OCI-LY7 (cell line): ENCODE results near the gene SLC9A9. TPM values are rescaled to one million over a fixed set of nuclear protein-coding genes. Genes with fewer than 3 reads are reported as not detected.
A peak's percentile ranks its signal among the peaks of the same experiment; 100 is the strongest.

Source experiments
- BruUV-seq: library from RNA; stranded (reverse); fragments of 400-500 nt; replicated peaks from 2 replicates; lab custom pipeline; 2021; lab: Mats Ljungman, UMichigan
- CTCF ChIA-PET: fragments of 300-600 bp; sonication (Branson Sonifier 250); formaldehyde crosslinking; loops from one replicate; lab custom pipeline; 2022; ENCODE audit warnings: antibody characterized with exemption; ENCODE audit not compliant: unreplicated experiment; lab: Charles Lee
- POLR2A ChIA-PET: fragments of 300-600 bp; sonication (Branson Sonifier 250); formaldehyde crosslinking; loops from one replicate; lab custom pipeline; 2022; ENCODE audit warnings: antibody characterized with exemption; lab: Charles Lee
- DNase-seq: peaks from one replicate; pipeline ENCODE4 v3.0.0-alpha.2; 2015; ENCODE audit warnings: low spot score
- H2AFZ ChIP-seq: fragments of 200-600 bp; sonication (generic), shearing (Covaris generic); 2 replicates; pipeline ENCODE4 v1.6.1; 2014; ENCODE audit warnings: mild to moderate bottlenecking, antibody characterized with exemption, low read length, moderate library complexity
- H3K27ac ChIP-seq: fragments of 200-600 bp; sonication (generic); 2 replicates; pipeline ENCODE4 v1.5.1; 2014; ENCODE audit warnings: mixed run types, low read depth, mild to moderate bottlenecking, moderate library complexity, low read length, inconsistent platforms; ENCODE audit not compliant: poor library complexity, severe bottlenecking
- H3K36me3 ChIP-seq: fragments of 200-600 bp; sonication (generic); 2 replicates; pipeline ENCODE4 v1.6.1; 2014; ENCODE audit warnings: mild to moderate bottlenecking, antibody characterized with exemption, low read length, moderate library complexity, mixed read lengths; ENCODE audit not compliant: insufficient read depth
- H3K4me1 ChIP-seq: fragments of 200-600 bp; sonication (generic); 2 replicates; pipeline ENCODE4 v1.5.1; 2014; ENCODE audit warnings: mild to moderate bottlenecking, low read length; ENCODE audit not compliant: insufficient read depth, poor library complexity, severe bottlenecking
- H3K4me2 ChIP-seq: fragments of 200-600 bp; sonication (generic); 2 replicates; pipeline ENCODE4 v1.6.1; 2014; ENCODE audit warnings: mild to moderate bottlenecking, low read length
- H3K4me3 ChIP-seq: fragments of 200-600 bp; sonication (generic); 2 replicates; pipeline ENCODE4 v1.5.1; 2014; ENCODE audit warnings: mild to moderate bottlenecking, low read depth, low read length; ENCODE audit not compliant: poor library complexity, severe bottlenecking
- H3K79me2 ChIP-seq: fragments of 200-600 bp; sonication (generic); 2 replicates; pipeline ENCODE4 v1.6.1; 2016; ENCODE audit warnings: low read depth, mild to moderate bottlenecking, low read length, moderate library complexity, mixed read lengths; ENCODE audit not compliant: insufficient read depth
- H3K9me2 ChIP-seq: fragments of 200-600 bp; sonication (generic); 2 replicates; pipeline ENCODE4 v1.6.1; 2016; ENCODE audit warnings: mild to moderate bottlenecking, low read length, mixed read lengths; ENCODE audit not compliant: insufficient read depth
- H3K9me3 ChIP-seq: fragments of 200-600 bp; sonication (generic); 2 replicates; pipeline ENCODE4 v1.6.1; 2014; ENCODE audit warnings: mild to moderate bottlenecking, mixed run types, low read length, mixed read lengths
- H4K20me1 ChIP-seq: fragments of 200-600 bp; sonication (generic); 2 replicates; pipeline ENCODE4 v1.6.1; 2014; ENCODE audit warnings: mild to moderate bottlenecking, antibody characterized with exemption, low read length, moderate library complexity, mixed read lengths; ENCODE audit not compliant: insufficient read depth
- CTCF ChIP-seq: fragments of 200-600 bp; sonication (generic); conservative IDR thresholded peaks from 2 replicates; pipeline ENCODE4 v1.5.1; 2014; ENCODE audit warnings: mild to moderate bottlenecking, antibody characterized with exemption, low read length, moderate library complexity, mixed read lengths
- EZH2phosphoT487 ChIP-seq: fragments of 200-600 bp; sonication (generic); IDR thresholded peaks from 2 replicates; pipeline ENCODE4 v1.6.1; 2018; ENCODE audit warnings: low read depth, borderline replicate concordance, mild to moderate bottlenecking, mixed run types, antibody characterized with exemption, low read length, moderate library complexity, mixed read lengths
- intact Hi-C: fragments of 100-400 bp; cut with micrococcal nuclease; formaldehyde crosslinking; loops from one replicate; pipeline ENCODE4 v1.10.0; 2022; ENCODE audit not compliant: unreplicated experiment
- total RNA-seq, 2 experiments: library from RNA; depleted of rRNA in 1 of 2; stranded (reverse); fragments of >200 nt in 1 of 2; shearing (Covaris generic) in 1 of 2; gene quantifications; 2 replicates each; pipeline ENCODE4 v1.2.3, GENCODE V29; 2014 to 2022

The SLC9A9 gene
- total RNA-seq, 2 experiments from 2014 or later: 9.3 to 14.8 TPM

- no TSS peak for BruUV-seq
- H3K36me3 ChIP-seq: no peaks in the 10 kb centered on the region
- H3K9me2 ChIP-seq: no peaks in the 10 kb centered on the region
- H3K4me1 ChIP-seq: peaks cover 39% of the 10 kb centered on the region
- no peak overlapping the region for H3K4me3 ChIP-seq
- POLR2A ChIA-PET: interaction anchor here (0.6 to 1.2 kb wide), 3 partner anchors 9 to 209 kb away, joined by 3 to 4 read pairs (median 3); no protein-coding TSS in a partner anchor
- no peaks in the 10 kb centered on the region; the same call in 1 of the 2 replicates for H3K9me3 ChIP-seq
- CTCF ChIA-PET: no interaction called here
- TF ChIP-seq EZH2phosphoT487 (no peak), CTCF (no peak)
- intact Hi-C loops: no loop called here
- DNase-seq: no peak
- H4K20me1 ChIP-seq: no peaks in the 10 kb centered on the region
- no peak overlapping the region for H3K4me2 ChIP-seq
- H2AFZ ChIP-seq: no peak overlapping the region
- no peaks in the 10 kb centered on the region for H3K79me2 ChIP-seq
- no peak overlapping the region for H3K27ac ChIP-seq
These were observed 625.3 kb downstream of the SLC9A9 start for GRCh38 chr3:143222981-143223380.

- ChIA-PET CTCF (no interaction called here), POLR2A (interaction anchor here (0.9 to 1.2 kb wide), 2 partner anchors 9 to 33 kb away, joined by 3 read pairs; no protein-coding TSS in a partner anchor)
- Histone ChIP-seq H3K9me3 (no peaks in the 10 kb centered on the region; the same call in 1 of the 2 replicates), H3K4me1 (peaks cover 44% of the 10 kb centered on the region), H3K79me2 (no peaks in the 10 kb centered on the region), H2AFZ (no peak overlapping the region), H3K4me2 (no peak overlapping the region), H3K9me2 (no peaks in the 10 kb centered on the region), H3K36me3 (no peaks in the 10 kb centered on the region), H3K4me3 (no peak overlapping the region), H3K27ac (no peak overlapping the region), H4K20me1 (no peaks in the 10 kb centered on the region)
- no peak for TF ChIP-seq CTCF
- TF ChIP-seq EZH2phosphoT487: no peak
- no peak for DNase-seq
- no TSS peak for BruUV-seq
- intact Hi-C loops: no loop called here
These were observed 625.8 kb downstream of the SLC9A9 start for GRCh38 chr3:143222505-143222904.

DNA sequence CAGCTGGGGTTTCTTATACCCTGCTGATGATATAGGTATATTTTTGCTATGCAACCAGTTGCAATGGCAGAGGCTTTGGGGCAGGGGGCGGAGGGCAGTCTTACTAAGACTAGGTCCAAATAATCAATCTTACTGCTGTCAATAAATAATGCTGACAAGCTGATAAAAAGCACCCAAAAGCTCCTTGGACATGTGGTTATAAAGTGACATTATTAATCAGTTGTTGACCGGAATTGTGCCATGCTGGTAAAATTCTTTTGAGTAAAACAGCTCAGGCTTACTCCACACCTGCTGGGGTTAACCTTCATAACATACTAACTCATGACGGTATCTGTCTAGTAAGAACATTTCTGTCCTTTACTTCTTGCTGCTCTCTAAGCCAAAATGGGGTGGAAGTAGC lies 626.8 kb downstream of the SLC9A9 start:
- Histone ChIP-seq H3K9me3 (no peaks in the 10 kb centered on the region; the same call in 1 of the 2 replicates), H2AFZ (no peak overlapping the region), H3K4me1 (peaks cover 54% of the 10 kb centered on the region), H3K79me2 (no peaks in the 10 kb centered on the region), H4K20me1 (no peaks in the 10 kb centered on the region), H3K36me3 (no peaks in the 10 kb centered on the region), H3K27ac (no peak overlapping the region), H3K4me2 (peak overlapping the region; percentile 19; the same call in 1 of the 2 replicates), H3K4me3 (no peak overlapping the region), H3K9me2 (no peaks in the 10 kb centered on the region)
- no TSS peak for BruUV-seq
- TF ChIP-seq CTCF (no peak), EZH2phosphoT487 (no peak)
- no peak for DNase-seq
- ChIA-PET POLR2A (interaction anchor here (0.7 to 0.8 kb wide), 2 partner anchors 14 to 23 kb away, joined by 3 read pairs; no protein-coding TSS in a partner anchor), CTCF (interaction anchor here (0.6 kb wide), 1 partner anchor 86 kb away, joined by 3 read pairs; no protein-coding TSS in a partner anchor)
- intact Hi-C loops: loop anchor here (2.0 kb wide), 1 partner anchor 103 kb away; the partner anchor contains the start of gene CHST2
